ENCODE results near the gene KRT84. TPM values are rescaled to one million over a fixed set of nuclear protein-coding genes. Genes with fewer than 3 reads are reported as not detected.

KRT84 gene
- total RNA-seq: not detected

- Mint-ChIP-seq H3K9me3 (ENCODE audit: low read depth) (no peaks in the 10 kb centered on the region), H3K4me1 (peaks cover 20% of the 10 kb centered on the region), H3K36me3 (no peaks in the 10 kb centered on the region), H3K27ac (no peak within 1 kb of the TSS), H3K27me3 (peaks cover 8% of the 10 kb centered on the region), H3K4me3 (no peak within 1 kb of the TSS)
- ATAC-seq (no peak), DNase-seq (no peak)
- CTCF ChIA-PET: interaction anchor here (2.2 to 4.5 kb wide), 2 partner anchors 10 to 13 kb away, joined by 6 to 18 read pairs; no protein-coding TSS in a partner anchor
Observed at GRCh38 chr12:52385226-52385702, at the start of gene KRT84. Gene KRT84 (minus strand): TSS chr12:52385652. CDS start chr12:52385585, 67 bp downstream.

DNA sequence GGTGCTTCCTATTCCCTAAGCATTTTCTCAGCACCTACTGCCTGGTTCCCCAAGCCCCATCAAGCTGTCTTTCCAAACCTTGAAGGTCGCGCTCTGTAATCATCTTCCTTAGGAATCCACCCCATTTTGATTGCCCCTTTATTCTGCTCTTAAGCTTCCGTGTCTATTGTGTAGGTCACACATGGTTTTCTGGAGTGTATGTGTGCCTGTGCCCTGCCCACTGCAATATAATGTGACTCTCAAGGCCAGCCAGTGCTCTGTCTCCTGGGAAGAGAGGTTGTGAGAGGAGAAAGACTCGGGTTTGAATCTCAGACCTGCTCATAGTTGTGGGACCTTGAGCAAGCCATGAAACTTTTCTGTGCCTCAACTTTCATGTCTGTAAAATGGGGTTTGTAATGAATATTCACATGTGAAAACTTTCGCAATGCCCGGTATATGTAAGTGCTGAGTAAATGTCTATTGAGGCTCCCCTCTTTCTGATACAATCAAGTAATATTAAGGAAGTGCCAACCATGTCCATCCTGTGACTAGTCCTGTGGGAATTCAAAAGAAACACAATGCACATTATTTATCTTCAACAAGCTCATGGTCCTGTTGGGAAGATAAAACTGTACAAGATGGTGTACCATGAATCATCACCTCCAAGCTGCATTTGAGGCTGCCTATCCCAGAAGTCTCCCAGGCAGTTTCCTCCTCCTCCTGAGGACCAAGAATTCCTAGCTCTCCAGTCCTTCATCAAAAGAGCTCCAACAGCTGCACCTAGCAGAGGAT lies 49.5 kb upstream of the KRT84 start:
- Mint-ChIP-seq H3K4me1 (no peaks in the 10 kb centered on the region), H3K36me3 (no peaks in the 10 kb centered on the region), H3K27ac (no peak overlapping the region), H3K9me3 (ENCODE audit: low read depth) (no peaks in the 10 kb centered on the region), H3K27me3 (peaks cover 23% of the 10 kb centered on the region), H3K4me3 (no peak overlapping the region)
- ATAC-seq (no peak), DNase-seq (no peak)
- CTCF ChIA-PET: no interaction called here

GRCh38 chr12:52434081-52434733 lies 48.8 kb upstream of the KRT84 start, which contains the start of gene KRT75:
Gene KRT75 (minus strand): TSS chr12:52434371. CDS start chr12:52434304, 67 bp downstream.
- no peaks in the 10 kb centered on the region for H3K4me1 Mint-ChIP-seq
- DNase-seq (no peak), ATAC-seq (no peak)
- no peaks in the 10 kb centered on the region for H3K9me3 Mint-ChIP-seq (ENCODE audit: low read depth)
- no peak within 1 kb of the TSS for H3K27ac Mint-ChIP-seq
- H3K4me3 Mint-ChIP-seq: no peak within 1 kb of the TSS
- CTCF ChIA-PET: interaction anchor here (0.7 kb wide), 1 partner anchor 1818 kb away, joined by 3 read pairs; no protein-coding TSS in a partner anchor
- peaks cover 25% of the 10 kb centered on the region for H3K27me3 Mint-ChIP-seq
- no peaks in the 10 kb centered on the region for H3K36me3 Mint-ChIP-seq

DNA sequence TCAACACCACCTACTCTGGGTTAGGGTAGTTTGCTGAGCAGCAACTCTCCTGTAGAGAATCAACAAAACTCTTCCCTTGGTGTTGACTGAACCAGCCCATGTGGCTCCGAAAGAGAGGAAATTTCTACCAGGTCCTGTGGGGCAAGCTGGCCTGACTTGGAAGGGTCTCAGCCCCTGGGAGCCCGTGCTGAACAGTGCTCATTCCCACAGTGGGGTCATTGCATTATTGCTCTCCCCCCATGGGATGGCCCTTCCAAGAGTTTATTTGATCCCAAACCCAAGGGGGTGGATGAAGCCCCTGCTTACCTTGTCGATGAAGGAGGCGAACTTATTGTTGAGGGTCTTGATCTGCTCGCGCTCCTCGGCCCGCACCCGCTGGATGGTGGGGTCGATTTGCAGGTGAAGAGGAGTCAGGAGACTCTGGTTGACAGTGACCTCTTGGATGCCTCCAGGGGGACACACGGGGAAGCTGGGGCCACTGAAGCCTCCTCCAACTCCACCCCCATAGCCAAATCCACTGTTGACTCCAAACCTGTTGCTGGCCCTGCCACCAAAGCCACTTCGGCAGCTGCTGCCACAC lies 48.1 kb upstream of the KRT84 start:
- CTCF ChIA-PET: interaction anchor here (0.7 kb wide), 1 partner anchor 1819 kb away, joined by 3 read pairs; no protein-coding TSS in a partner anchor
- no peak overlapping the region for H3K4me3 Mint-ChIP-seq
- H3K27me3 Mint-ChIP-seq: peaks cover 31% of the 10 kb centered on the region
- no peaks in the 10 kb centered on the region for H3K4me1 Mint-ChIP-seq
- no peak overlapping the region for H3K27ac Mint-ChIP-seq
- DNase-seq (no peak), ATAC-seq (no peak)
- H3K36me3 Mint-ChIP-seq: no peaks in the 10 kb centered on the region
- H3K9me3 Mint-ChIP-seq (ENCODE audit: low read depth): no peaks in the 10 kb centered on the region

DNA sequence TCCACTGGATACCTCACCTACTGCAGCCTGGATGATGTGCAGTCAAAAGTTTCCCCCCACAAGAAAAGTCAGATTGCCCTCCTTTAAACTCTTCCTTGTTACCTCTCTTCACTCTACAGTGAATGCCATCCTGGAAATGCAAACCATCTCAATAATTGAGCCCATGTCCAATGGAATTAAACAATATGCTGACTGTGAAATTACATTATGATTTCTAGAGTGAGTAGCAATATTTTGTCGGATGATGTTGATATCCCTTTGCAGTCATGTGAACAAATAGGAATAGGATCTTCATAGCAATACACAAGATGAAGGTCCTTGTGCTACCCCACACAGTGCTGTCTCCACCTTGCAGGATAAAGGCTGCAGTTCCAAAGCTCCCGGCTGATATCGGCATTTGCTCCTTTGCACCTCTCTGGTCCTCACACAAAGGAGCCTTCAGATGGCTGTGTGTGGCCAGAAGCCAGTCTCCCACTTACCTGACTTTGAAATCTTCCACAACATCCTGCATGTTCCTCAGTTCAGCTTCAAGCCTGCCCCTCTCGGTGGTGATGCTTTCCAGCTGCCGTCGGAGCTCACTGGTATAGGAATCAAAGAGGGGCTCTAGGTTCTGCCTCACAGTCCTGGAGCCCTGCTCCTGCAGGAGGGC lies 47.2 kb upstream of the KRT84 start:
- Mint-ChIP-seq H3K27ac (no peak overlapping the region), H3K27me3 (peaks cover 35% of the 10 kb centered on the region), H3K9me3 (ENCODE audit: low read depth) (no peaks in the 10 kb centered on the region), H3K36me3 (no peaks in the 10 kb centered on the region), H3K4me1 (no peaks in the 10 kb centered on the region), H3K4me3 (no peak overlapping the region)
- DNase-seq: no peak
- ATAC-seq: no peak
- CTCF ChIA-PET: no interaction called here

DNA sequence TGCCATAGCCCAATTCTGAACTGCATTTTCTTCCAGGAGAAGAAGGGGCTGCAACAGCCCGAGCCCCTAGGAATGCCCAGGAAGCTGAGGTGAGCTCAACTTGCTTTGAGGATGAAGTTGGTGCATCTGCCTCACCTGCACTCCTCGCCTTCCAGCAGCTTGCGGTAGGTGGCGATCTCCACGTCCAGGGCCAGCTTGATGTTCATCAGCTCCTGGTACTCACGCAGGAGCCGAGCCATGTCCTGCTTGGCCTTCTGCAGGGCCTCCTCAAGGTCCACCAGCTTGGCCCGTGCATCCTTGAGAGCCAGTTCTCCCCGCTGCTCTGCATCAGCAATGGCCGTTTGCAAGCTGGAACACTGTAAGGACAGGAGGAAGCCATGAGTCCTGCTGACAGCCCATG lies 42.7 kb upstream of the KRT84 start:
- Mint-ChIP-seq H3K36me3 (no peaks in the 10 kb centered on the region), H3K4me3 (no peak overlapping the region), H3K27me3 (peaks cover 35% of the 10 kb centered on the region), H3K27ac (no peak overlapping the region), H3K9me3 (ENCODE audit: low read depth) (no peaks in the 10 kb centered on the region), H3K4me1 (no peaks in the 10 kb centered on the region)
- CTCF ChIA-PET: interaction anchor here (1.3 to 1.5 kb wide), 2 partner anchors 32 to 78 kb away, joined by 3 read pairs; no protein-coding TSS in a partner anchor
- ATAC-seq (no peak), DNase-seq (no peak)

DNA sequence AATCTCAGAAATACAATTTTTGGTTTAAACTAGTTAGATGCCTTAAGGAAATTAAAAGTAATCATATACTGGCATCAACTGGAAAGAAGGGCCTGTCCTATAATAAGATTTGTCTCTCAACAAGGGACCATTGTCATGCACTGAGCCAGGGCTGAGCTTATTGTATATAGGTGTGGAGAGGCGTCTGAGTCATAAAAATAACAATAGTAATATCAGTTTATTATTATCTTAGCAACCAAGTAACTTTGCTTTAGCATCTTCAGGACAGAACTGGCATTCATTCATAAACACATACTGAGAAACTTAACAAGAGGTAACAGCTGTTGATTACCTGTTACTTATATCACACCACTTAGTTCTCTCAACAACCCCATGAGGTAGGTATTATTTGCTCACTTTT lies 41.6 kb upstream of the KRT84 start:
- DNase-seq: no peak
- Mint-ChIP-seq H3K9me3 (ENCODE audit: low read depth) (no peaks in the 10 kb centered on the region), H3K36me3 (no peaks in the 10 kb centered on the region), H3K4me3 (no peak overlapping the region), H3K27ac (no peak overlapping the region), H3K4me1 (no peaks in the 10 kb centered on the region), H3K27me3 (peaks cover 34% of the 10 kb centered on the region)
- CTCF ChIA-PET: interaction anchor here (1.5 kb wide), 1 partner anchor 31 kb away, joined by 3 read pairs; no protein-coding TSS in a partner anchor
- no peak for ATAC-seq

DNA sequence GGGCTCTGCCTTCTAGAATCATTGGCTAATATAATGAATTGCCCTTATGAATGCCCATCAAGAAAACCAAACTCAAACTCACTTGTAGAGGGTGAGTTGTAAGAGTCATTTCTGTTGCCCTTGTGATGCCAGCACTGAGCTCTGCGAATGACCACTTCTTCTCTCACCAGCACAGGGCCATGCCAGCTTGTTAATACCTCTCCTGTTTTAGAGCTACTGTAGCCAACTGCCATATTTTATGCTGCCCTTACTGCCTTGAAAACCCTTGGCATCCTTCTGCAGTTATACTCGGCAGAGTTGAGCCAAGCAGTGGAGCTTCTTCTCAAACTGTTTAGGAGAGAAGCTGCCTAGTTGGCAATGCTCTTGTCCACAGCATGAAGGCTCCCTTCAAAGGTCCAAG lies 40.6 kb upstream of the KRT84 start:
- no peak for ATAC-seq
- Mint-ChIP-seq H3K27ac (no peak overlapping the region), H3K4me1 (no peaks in the 10 kb centered on the region), H3K27me3 (peaks cover 44% of the 10 kb centered on the region), H3K9me3 (ENCODE audit: low read depth) (no peaks in the 10 kb centered on the region), H3K4me3 (no peak overlapping the region), H3K36me3 (no peaks in the 10 kb centered on the region)
- no peak for DNase-seq
- CTCF ChIA-PET: no interaction called here

GRCh38 chr12:52425466-52425865 lies 40.0 kb upstream of the KRT84 start:
- no peaks in the 10 kb centered on the region for H3K9me3 Mint-ChIP-seq (ENCODE audit: low read depth)
- CTCF ChIA-PET: no interaction called here
- H3K4me1 Mint-ChIP-seq: no peaks in the 10 kb centered on the region
- no peaks in the 10 kb centered on the region for H3K36me3 Mint-ChIP-seq
- peaks cover 45% of the 10 kb centered on the region for H3K27me3 Mint-ChIP-seq
- H3K27ac Mint-ChIP-seq: no peak overlapping the region
- ATAC-seq (no peak), DNase-seq (no peak)
- H3K4me3 Mint-ChIP-seq: no peak overlapping the region

GRCh38 chr12:52423661-52424500 lies 38.4 kb upstream of the KRT84 start:
- CTCF ChIA-PET: no interaction called here
- Mint-ChIP-seq H3K36me3 (no peaks in the 10 kb centered on the region), H3K9me3 (ENCODE audit: low read depth) (no peaks in the 10 kb centered on the region), H3K4me1 (no peaks in the 10 kb centered on the region), H3K27ac (no peak overlapping the region), H3K4me3 (no peak overlapping the region), H3K27me3 (peaks cover 41% of the 10 kb centered on the region)
- no peak for DNase-seq
- no peak for ATAC-seq

- DNase-seq (no peak), ATAC-seq (no peak)
- Mint-ChIP-seq H3K27ac (no peak overlapping the region), H3K4me1 (no peaks in the 10 kb centered on the region), H3K4me3 (no peak overlapping the region), H3K9me3 (ENCODE audit: low read depth) (no peaks in the 10 kb centered on the region), H3K36me3 (no peaks in the 10 kb centered on the region), H3K27me3 (peaks cover 35% of the 10 kb centered on the region)
- CTCF ChIA-PET: interaction anchor here (0.8 kb wide), 1 partner anchor 457 kb away, joined by 3 read pairs; no protein-coding TSS in a partner anchor
Observed at GRCh38 chr12:52423035-52423434, 37.6 kb upstream of the KRT84 start.

- ATAC-seq: no peak
- Mint-ChIP-seq H3K4me1 (peaks cover 4% of the 10 kb centered on the region), H3K4me3 (no peak overlapping the region), H3K36me3 (no peaks in the 10 kb centered on the region), H3K27ac (no peak overlapping the region), H3K27me3 (peaks cover 23% of the 10 kb centered on the region), H3K9me3 (ENCODE audit: low read depth) (no peaks in the 10 kb centered on the region)
- no peak for DNase-seq
- CTCF ChIA-PET: no interaction called here
Observed at GRCh38 chr12:52419656-52420055, 34.2 kb upstream of the KRT84 start.
